NCI-H526 treated with DMSO at 0.1 percent for 48 hours (cell line): ENCODE data around the gene TMEM179B.
A peak's percentile ranks its signal among the peaks of the same experiment; 100 is the strongest.

Experiments used
- DNase-seq: peaks from one replicate; lab custom pipeline; 2025; lab: John Stamatoyannopoulos, UW

TMEM179B gene

DNA sequence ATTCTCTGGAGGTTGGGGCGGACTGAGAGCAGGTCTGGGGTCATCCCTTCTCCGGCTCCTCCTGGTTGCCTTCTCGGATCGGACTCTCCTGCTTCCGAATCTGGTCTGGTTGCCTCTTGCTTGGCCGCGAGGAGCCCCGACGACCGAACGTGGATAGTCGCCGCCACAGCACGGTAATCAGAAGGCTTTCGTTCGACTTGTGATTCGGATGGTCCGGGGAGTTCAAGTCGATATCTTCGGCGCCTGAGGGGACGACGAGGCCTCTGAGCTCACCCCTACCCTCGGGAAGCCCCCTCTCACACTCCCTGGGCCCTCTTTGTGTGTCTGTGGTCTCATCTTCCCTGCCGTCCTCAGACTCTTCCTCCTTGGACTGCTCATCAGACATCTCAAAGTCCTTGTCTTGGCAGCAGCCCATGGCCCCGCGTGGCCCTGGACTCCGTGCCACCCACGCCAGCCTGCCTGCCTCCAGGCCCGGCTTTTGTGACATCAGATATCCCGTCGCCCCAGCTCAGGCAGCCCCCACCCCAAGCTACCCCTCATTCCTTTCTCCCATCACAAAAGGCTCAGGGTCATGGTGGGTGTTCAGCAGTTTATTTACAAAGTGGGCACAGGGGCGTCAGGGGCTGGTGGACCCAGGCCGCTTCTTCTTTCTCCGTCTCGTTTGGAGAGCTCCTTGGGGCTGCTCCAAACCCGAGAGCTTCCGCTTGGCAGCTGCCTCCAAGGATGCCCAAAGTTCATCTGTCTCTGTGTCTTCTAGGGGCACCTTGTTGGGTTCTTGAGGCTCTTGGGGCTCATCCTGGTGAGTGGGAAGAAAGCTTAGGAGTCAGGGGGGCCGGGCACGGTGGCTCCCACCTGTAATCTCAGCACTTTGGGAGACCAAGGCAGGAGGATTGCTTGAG is 45.4 kb downstream of the TMEM179B start, which contains the start of gene TEX54:
Gene TEX54 (minus strand): TSS at position 506 of the 899 bp plus-strand sequence.
- DNase-seq = no peak

DNA sequence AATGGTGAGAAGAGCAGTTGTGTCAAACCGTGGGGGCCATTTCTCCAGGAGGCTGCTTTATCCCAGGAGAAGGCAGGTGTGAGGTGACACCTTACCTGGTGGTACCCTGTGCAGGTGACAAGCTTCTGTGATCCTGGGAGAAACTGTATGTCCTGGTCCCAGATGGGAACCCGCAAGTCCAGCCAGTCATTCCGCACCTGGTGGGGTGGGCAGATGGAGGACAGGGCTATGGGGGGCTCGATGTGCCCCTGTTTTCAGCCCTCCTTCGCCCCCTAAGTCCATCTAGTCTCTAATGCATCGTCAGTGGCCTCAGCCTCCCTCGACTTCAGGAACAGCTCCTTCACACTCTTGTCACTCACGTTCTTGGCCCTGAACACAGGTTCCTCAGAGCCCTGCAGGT is 48.1 kb downstream of the TMEM179B start:
- DNase-seq = no peak

GRCh38 chr11:62839050-62839945 is 52.1 kb downstream of the TMEM179B start, which contains the start of gene WDR74:
WDR74 (minus strand) TSS chr11:62839590; CDS start chr11:62839570, 20 bp downstream.
- DNase-seq = peak; percentile 94
